Measurements from ENCODE around the gene HDDC2.

DNA sequence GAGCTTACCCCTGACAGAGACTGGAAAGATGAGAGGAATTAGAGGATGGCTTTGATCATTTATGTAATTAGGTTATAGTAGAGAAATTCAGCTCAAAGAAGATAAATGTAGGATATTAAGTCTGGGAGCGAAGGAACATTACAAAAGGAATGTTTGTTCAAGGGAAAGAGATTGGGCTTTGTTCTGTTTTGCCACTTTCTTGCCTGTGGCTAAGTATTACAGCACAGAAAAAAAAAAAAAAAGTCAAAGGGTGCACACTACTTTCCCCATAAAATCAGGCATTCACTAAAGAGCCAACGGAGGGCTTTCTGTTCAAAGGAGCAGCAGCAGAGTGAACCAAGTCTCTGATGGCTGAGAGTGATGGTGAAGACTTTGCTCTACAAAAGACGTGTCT is 5.0 kb upstream of the HDDC2 start:
- TF ChIP-seq, protein P1, sequence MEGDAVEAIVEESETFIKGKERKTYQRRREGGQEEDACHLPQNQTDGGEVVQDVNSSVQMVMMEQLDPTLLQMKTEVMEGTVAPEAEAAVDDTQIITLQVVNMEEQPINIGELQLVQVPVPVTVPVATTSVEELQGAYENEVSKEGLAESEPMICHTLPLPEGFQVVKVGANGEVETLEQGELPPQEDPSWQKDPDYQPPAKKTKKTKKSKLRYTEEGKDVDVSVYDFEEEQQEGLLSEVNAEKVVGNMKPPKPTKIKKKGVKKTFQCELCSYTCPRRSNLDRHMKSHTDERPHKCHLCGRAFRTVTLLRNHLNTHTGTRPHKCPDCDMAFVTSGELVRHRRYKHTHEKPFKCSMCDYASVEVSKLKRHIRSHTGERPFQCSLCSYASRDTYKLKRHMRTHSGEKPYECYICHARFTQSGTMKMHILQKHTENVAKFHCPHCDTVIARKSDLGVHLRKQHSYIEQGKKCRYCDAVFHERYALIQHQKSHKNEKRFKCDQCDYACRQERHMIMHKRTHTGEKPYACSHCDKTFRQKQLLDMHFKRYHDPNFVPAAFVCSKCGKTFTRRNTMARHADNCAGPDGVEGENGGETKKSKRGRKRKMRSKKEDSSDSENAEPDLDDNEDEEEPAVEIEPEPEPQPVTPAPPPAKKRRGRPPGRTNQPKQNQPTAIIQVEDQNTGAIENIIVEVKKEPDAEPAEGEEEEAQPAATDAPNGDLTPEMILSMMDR (IDR thresholded peaks at IDR 0.05): no peak
- TF ChIP-seq POLR2A (IDR thresholded peaks at IDR 0.05): no peak

All from adrenal gland (tissue), 5 donors.